NCI-H1048 (cell line): ENCODE data around the gene CDCA4.

ENCODE experiments used
- DNase-seq: peaks from one replicate; lab custom pipeline; 2025; lab: John Stamatoyannopoulos, UW

CDCA4 gene

DNA sequence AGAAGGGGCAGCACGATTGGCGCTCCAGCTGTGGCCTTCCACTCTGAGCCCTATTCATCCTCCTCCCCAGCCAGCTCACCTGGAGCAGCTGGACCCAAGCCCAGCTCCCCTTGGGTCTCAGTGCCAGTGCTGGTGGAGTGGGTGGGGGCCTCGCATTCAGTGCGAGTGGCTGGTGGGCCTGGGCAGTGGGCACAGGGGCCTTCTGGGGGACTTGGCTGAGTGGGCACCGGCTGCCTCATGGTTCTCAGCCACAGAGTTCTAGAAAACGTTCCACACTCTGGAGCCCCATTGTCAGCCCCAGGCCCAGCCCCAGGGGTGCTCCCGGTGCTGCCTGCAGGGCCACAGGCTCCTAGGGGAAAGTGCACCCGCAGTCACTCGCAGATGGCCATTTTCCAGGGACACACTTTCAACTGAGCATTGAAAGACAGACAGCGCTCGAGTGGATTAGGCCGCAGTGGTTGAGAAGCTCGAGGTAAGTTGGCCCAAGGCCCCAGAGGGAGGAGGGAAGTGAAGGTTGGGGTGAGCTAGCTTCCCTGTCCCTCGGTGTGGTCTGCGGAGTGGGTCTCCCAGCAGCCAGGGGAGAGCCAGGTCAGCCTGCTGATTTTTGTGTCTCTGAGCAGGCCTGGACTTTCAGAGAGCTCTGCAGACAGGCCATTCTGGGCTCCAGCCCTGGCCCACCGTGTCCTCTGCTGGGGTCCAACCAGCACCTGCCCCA is 31.5 kb downstream of the CDCA4 start:
- no peak for DNase-seq

DNA sequence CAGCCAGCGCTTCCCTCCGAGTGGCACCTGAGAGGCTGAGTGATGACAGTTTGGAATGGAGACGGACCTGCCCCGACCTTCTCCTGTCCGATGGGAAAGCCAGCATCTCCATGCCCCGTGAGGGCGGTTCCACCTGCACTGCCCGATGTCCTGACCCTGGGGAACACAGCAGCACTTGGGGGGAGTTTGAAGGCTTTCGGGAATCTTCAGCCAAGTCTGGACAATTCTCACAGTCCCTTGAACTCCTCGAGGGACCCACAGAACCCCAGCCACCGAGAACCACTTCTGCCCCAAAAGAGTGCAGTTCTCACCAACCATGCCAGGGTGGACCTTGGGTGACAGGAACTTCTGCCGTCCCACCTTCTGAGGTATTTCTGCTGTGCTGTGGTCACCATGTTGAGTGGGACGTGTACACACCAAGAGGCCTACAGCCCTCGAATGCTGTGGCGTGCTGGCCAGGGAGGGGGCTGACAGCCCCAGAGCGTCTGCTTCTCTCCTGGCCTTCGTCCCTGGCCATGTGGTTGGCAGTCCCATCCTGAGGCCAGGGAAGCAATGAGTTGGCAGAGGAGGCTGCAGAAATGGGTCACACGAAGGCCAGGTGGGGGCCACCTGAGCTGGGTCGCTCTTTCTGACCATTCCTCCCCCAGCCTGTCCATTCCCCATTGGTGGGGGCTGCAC is 34.3 kb downstream of the CDCA4 start:
- no peak for DNase-seq

DNA sequence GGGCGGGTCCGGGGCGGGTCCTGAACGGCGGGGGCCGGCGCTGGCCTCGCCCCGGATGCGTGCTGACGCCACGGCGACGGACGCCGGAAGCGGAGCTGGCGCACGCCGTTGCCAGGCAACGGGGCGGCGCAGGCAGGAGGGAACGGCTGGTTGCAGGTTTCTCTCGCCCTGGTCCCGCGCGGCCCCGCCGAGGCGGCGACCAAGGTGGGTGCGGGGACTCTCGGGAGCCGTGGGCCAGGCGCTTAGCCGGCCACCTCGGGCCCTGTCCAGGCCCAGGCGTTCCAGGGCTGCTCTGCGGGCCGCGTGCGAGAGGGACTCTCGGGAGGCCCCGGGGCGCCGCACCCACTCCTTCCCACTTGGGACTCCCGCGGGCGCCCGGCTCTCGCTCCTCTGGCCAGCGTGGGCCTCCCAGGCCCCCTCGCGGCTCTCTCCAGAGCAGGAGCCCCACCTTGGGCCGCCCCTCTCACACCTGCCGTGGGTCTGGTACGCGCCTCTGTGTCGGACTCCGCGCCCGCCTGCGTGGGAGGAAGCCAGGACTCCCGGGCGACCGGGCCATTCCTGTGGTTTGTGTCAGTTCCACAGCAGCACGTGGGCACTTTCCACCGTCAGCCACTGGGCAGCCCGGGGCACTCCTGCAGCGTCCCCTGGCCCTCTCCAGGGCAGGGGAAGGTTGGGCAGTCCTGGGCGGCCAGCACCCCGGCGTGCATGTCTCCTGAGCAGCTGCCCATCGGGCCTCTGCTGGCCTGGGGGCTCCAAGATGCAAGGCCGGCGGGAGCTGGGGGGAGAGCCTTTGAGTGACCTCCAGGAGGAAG is 35.0 kb downstream of the CDCA4 start, which contains the start of gene CLBA1:
CLBA1 (plus strand) TSS at position 114 of the 812 bp plus-strand sequence; CDS start at position 758, 644 bp downstream.
- peak; percentile 71 for DNase-seq

DNA sequence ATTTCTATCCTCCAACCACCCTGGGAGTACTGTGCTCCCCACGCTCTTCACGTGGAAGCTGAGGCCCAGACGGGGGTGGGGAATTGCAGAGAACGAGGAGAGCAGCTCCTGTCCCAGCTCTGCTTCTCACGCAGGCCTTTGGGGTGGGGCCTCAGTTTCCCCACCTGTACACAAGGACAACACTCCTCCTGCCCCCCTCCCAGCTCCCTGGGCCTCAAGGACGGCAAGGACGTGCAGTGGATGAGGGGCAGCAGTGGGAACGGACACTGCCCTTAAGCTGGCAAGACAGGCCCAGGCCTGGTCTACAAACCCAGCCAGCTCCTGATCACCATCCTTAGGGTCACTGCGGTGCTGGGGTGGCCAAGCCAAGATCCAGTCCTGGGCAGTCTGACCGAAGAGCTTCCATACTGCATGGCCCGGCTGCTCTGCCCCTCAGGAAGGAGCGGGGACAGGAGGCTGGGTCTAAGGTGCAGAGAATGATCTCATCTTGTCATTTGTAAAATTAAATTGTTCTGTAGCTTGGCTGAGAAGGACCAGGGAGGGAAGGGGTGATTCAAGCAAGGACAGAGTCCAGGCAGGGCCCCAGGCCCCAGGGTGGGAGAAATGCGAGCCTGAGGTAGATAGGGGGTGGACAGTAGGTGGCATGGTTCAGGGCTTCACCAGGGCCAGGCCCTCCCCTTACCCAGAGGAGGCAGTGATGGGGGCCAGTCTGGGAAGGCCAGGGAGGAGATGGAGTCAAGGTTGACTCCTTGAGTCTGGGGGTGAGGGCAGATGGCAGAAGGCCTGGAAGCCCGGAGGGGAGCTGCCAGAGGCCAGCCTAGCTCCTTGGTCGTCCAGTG is 36.6 kb downstream of the CDCA4 start:
- no peak for DNase-seq

DNA sequence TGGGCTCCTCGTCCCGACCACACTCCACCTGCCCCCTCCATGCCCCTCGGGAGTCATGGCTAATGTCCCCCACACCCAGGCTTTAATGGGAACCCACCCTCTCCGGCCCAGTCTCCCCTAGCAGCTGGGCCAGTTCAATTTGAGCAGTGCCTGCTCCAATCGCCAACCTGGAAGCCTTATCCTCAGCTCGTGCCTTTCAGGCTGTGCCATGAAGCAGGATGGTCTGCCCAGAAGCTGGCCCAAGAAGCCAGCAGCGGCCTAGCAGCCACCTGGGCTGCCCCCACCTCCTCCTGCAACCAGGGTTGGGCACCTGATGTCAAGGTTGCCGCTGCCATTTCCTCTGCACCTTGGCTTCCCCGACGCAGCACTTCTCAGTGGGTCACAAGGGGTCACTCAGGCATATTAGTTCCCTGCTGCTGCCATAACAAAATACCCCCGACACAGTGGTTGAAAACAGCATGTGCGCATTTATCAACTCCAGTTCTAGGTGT is 37.6 kb downstream of the CDCA4 start:
- DNase-seq: no peak

DNA sequence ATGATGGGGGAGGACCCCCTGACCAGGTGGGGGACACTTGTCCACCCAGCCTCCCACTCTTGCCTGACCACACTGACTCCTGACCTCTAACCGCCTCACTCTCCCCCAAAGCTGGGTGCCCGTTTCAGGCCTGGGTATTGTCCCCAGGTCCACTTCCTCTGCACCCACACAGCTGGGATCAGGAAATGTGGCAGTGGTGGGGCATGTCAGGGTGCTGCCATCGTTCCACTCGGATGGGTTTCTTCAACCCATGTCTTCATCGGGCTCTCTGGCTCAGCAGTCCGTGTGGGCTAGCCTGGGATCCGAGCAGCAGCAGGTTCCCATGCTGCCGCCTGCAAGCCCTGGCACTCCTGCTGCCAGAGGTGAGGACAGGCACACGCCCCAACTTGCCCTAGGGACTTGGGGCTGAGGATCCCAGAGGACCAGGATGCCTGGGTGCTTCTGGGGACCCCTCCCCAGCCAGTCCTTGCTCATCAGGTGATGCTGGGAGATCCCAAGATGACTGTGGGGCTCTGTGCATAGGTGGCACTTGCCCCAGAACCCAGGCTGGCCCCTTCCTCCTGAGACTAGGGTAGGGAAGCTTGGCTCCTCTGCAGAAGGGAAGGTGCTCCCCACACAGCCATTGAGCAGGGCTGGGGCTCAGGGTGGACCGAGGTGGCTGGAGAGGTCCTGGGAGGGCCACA is 38.2 kb downstream of the CDCA4 start:
- DNase-seq: no peak

DNA sequence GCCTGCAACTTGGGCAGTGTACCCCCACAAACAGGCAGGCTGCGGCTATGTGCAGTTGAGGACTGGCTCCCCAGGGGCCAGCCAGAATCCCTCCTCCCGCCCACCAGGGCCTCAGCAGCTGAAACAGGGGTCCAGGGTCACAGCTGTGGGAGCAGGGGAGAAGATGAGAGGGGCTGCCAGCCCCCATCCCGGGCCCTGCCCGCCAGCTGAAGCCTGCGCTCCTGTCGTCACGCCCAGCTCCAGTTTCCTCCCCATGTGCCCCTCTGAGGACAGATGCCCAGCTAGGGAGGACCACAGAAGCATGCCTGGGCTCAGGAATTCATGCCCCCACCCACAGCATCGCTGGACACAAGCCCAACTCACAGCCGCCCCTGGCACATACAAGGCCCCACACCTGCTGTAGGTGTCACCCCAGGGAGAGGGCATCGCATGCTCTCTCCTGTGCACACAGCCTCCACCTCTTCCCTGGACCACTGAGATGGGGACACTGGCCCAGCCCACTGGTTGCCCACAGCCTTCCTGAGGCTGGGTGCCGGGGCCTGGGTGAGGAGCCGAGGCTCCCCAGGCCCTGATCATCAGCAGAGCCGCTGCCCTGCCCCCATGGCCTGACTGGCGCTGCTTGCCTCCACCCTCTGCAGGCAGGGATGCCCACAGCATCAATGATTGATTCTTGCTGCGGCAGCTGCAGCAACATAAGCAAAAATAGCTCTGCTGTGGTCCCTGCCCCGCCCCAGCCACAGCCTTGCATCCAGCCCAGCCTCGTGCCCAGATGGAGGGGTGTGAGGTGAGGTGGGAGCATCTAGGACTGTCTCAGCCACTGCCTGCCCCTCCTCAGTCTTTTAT is 39.0 kb downstream of the CDCA4 start:
- no peak for DNase-seq

DNA sequence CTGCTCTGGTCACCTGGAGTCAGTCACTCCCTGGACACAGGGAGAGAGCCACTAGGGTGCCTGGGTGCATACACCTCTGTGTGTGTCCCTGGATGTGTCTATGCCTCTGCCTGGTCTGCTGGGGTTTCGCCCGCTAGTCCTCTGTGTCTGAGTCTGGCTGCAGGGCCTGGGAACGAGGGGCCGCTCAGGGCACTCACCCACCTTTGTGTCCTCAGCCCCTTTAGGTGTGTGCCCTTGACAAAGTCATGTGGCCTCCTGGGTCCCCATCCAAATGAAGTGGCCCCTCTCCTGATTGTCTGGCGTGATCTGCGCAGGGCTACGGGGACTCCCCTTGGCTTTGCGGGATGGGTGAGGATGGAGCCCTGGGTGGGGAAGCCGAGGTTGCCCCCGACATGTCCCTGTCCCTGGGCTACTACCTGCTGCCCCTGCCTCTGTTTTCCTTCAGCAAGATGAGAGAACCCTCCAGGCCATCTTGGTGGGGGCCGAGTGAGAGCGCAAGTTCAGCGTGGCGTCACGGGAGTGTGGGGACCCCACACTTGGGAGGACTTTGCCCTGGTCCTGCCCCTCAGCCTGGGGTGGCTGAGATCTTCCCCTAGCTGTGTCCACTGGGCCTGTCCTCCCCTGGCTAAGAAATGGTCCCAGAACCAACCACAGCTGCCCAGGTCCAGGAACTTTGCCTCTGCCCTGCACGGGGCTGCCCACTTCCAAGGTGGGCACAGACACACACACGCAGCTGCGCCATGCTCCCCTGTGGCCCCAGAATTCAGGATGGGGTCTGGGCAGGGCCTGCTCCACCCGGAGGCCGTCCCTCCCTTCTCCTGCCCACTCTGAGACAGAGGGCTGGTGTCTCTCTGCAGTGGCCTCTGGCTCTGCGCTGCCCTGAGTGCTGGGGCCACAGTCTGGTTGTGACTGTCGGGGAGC is 40.0 kb downstream of the CDCA4 start:
- DNase-seq: no peak

DNA sequence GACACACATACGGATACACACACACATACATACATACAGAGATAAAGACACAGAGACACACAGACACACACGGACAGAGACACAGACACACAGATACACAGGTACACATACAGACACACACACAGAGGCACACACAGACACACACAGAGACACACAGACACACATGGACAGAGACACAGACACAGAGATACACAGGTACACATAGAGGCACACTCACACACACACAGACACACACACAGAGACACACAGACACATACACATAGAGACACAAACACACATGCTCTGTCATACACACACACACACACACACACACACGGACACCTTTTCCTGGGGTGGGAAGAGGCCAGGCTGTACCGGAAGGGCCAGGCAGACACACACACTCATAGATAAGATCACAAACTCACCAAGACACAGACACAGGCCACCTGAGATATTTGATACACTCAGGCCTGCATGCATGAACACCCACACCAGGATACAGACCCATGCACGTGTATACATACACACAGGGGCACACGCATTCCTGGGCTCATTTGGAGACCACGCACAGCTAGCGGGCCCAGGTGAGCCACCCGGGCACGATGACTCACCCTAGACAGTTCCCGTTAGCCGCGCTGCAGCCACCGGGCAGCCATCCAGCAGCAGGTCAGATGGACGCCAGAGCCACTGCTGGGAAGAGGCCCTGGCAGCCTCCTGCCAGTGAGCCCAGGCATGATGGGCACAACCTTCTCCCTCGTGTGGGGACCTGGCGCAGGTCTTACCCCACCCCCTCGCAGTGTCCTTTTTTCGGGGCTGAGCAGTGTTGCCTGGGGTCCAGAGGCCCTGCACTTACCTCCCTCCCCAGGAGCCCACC is 40.9 kb downstream of the CDCA4 start:
- no peak for DNase-seq

DNA sequence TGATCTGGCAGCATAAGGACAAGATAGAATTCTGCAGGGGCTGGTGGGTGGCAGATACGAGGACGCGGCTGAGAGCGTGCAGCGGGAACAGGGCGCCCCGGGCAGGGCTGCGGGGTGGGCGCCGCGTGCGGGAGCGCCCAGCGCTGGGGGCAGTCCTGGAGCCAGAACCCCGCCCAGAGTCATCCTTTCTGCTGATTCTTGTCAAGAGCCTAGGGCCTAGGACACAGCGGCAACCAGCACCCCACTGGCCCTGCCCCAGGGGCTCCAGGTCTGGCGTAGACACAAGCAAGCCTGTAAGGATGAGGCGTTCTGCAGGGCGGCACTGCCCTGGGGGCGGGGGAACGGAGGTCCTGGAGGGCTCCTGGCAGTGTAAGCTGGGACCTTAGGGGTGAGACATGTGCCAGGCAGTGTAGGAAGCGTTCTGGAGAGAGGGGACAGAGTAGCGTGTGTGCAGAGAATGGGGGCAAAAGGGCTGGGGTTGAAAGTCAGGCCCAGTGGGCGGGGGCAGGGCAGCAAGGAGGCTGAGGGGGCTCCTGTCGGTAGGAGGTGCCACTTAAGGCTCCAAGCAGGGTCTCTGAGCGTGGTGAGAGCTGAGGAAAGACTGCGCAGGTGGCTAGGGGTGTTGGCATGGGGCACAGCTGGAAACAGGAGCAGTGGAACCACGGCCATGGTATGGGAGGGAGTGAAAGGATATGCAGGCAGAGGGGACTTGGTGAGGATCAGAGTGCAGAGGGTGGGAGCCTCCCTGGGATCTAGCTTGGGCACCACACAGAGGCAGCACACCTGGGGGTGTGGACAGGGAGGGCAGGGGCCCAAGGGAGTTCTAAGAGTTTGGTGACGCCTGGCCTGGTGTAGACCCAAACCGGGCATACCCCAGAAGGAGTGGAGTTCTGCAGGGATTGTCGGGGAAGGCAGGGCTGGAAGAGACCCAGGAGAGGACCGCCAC is 41.9 kb downstream of the CDCA4 start:
- no peak for DNase-seq

DNA sequence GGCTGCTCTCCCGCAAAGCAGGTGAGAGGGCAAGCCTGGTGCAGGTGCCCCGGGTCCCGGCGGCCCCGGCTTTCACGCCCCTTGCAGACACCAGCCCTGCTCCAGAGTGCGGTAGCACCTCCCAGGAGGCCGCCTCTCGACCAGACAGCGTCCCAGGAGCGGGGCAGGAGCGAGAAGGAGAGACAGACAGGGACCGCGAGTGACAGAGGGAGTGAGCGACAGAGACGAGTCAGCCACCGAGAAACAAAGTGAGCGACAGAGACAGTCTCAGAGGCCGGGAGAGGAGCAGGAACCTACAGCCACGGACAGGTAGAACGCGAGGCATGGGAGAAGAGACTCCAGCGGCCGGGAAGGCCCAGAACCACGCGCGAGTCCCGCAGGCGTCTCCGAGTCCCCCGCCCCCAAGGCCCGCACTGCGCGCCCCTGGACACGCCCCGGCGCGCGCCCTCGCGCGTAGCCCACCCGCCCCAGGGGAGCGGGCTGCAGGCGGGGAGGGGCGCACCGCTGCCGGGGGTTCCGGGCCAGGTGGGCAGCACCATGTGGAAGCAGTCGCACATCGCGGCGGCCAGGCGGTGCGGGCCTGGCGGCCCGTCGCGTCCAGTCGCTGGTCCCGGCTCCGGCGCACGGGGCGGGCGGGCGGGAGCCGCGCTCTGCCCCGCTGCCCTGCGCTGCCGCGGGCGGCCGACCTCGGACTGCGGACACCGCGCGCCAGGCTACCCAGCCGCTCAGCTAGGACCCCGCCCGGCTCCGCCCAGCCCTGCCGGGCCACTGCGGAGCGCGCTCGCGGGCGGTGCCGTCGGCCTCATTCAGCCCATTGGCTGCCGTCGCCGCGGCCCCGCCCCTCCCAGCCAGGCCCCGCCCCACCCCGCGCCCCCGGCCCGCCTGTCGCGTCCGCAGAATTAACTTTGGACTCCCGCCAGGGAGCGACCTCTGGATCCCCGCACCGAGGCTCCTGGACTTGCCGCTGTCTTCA is 42.9 kb downstream of the CDCA4 start, which contains the start of gene AHNAK2:
AHNAK2 (minus strand) TSS at position 694 of the 973 bp plus-strand sequence; CDS start at position 557, 137 bp downstream.
- DNase-seq: peak; percentile 49

DNA sequence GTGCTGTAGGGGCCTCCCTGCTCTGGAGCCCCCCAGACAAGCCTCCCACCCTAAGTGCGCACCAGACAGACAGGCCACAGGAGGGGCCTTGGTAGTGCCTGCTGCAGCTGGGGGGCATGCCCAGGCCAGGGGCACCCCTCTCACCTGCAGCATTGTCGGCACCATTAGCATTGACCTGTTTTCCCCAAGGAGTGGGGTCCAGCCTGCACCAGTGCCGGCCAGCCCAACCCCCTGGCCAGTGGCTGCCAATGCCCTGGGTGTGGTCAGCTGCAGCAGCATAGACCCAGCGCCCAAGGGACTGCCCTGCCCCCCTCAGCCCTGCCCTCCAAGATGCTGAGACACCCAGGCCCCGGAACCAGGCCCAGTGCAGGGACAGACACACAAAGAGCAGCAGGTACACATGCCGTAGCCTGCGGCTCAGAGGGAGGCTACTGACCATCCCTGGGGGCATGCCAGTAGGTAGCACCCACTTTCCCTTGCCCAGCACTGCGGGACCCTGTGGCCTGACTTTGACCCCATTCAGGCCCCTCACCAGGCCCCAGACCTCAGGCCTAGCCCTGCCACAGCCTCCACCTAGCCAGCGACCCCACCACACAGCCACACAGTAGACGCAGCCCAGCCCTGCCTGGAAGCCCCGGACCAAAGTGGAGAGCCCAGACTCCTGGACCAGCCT is 43.7 kb downstream of the CDCA4 start:
- no peak for DNase-seq

DNA sequence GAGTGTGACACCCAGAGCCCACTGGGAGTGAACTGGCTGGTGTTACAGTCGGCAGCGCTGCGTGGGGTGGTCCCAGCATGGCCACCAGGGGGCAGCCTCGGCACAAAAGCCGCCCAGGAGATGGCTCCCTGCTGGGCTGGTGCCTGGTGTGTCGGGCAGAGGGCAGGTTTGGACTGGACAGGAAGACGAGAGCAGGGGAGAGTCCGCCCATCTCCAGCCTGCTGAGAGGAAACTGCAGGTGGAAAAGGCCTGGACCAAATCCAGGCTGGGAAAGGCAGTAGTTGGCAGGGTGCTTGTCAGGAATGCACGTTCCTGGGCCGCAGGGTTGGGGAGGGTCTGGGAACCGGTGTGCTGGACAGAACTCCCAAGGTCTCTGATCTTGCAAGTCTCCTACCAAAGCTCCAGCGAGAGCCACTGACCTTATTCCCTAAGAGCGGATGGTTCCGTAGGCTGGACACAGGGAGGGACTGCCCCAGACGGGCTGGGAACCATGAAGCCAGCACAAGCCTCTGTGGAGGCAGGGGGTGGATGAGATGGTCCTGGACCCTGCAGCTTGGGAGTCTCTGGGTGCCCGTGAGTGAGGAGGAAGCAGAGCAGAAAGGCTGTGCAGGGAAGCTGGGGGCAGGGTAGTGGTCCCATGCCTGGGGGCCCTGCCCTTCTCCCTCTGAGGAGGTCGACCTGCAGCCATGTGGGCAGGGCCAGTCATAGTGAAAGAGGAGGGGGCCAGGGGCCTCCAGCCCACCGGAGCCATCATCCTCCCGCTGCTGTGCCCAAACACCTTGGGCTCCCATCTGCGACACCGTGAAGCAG is 44.5 kb downstream of the CDCA4 start:
- peak; percentile 47 for DNase-seq
